ENCODE data around the gene WDR91.
"Not testable (repeated sequence)": the region's sequence is repeated elsewhere in the genome, so short reads cannot be mapped to it uniquely, and the experiment has no call there.

WDR91 gene

DNA sequence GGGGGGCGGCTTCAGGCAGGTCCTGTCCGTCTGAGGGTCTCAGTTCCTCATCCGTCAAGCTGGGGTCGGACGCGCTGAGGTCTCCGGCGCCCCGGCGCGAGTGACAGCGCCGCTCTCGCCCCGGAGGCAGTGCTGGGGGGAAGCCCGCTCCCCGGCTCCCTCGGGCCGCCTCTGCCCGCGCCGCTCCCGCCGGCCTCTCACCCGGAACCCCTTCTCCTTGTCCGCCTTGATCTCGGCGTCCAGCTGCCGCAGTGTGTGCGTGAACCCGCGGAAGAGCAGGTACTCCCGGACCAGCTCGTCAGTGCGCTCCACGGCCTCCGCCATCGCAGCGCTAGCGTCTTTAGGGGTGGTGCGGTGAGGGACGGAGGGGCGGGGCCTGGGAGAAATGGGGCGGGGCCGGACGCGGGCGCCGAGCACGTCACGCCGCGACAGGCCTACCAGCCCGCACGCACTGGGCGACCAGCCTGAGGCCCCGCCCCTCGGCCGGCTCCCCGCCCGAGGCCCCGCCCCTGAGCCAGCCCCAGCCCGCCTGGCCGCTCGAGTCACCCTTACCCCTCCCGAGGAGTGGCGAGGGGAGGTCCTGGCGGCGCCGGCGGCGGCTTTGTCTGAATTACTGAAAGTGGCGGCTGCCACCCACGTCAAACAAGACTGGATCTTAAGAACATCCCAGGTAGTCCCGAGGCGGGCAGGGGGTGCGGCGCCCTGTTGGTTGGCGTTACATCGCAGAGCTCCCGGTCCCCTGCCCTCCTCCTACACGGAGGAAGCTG is at the start of gene WDR91:
TSS of gene WDR91 (minus strand) at position 348 of the 767 bp plus-strand sequence. CDS start at position 324, 24 bp downstream.
- DNase-seq, result peak; percentile 59

- DNase-seq, result no peak
These were observed 49.1 kb upstream of the WDR91 start for GRCh38 chr7:135260470-135260869.

DNA sequence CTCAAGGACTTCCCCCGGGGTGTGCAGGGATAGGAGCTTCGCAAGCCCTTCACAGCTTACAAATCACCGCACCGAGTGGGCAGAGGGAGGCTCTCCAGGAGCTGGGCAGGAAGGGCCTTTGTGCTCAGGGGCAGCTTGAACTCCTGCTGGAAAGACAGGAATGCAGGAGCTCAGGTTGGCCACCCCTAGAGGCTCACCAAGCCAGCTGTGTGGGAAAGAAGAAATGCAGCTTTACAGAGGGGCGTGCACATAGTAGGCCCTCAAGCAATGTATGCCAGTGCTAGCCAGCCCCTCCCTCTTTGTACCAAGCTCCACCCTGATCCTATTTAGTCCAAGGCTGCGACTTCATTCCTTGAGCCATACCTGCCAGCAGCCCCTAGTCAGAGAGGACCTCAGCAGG is 48.4 kb upstream of the WDR91 start:
- DNase-seq, result no peak

GRCh38 chr7:135258585-135258984 is 47.3 kb upstream of the WDR91 start:
- no peak for DNase-seq

DNA sequence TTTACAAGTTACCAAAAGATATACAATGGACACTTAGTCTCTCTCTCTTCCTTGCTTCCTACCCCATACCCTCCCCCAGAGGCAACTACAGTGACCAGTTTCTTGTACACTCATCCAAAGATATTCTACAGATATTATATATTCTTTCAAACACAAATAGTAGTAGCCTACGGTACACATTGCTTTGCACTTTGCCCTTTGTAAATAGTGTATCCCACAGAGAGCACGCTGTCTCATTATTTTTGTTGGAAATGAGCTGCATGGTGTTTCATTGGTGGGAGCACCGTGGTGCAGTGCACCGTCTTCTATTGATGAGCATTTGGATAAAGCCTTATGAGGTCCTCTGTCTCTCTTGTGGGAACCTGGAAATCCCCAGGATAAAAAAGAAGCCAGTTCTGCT is 46.5 kb upstream of the WDR91 start:
- no peak for DNase-seq

DNA sequence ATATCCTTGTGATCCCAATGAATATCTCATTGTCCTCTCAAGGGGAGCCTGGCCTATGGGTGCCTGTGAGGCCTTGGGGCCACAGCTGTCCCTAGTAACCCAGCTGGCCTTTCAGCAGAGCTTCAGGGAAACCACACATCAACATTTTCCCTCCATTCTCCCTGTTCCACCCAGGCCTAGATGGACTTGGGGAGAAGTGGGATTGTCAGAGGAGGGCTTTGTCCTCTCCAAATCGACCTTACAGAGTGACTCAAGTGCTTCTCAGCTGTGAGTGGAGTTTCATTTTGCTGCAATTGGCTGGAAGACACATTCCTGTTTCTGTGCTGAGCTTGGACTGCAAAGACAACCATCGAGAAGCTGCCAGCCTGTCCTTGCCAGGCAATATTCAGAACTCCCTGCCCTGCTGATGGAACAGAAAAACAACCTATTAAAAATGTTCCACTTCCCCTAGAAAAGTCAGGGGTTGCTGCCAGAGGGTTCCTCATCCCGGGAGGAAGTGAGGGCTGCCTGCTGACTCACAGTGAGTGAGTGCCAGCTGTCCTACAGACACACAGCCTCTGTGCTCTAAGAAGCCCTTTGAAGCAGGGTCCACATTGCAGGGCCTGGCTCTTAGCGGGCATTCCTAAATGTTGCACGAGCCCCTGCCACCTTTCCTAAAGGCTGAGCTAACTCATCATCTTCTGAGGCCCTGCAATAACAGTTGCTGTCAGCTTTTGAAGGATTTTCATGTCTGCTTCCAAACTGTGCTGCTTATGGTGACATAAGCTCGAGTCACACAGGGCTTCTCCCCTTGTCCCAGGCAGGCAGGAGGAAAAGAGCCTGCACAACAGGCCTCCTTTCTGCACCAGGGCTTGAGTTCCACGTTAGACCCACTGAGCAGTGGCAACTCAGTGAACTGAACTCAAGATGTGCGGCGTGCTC is 42.8 kb upstream of the WDR91 start:
- peak; percentile 1 for DNase-seq

DNA sequence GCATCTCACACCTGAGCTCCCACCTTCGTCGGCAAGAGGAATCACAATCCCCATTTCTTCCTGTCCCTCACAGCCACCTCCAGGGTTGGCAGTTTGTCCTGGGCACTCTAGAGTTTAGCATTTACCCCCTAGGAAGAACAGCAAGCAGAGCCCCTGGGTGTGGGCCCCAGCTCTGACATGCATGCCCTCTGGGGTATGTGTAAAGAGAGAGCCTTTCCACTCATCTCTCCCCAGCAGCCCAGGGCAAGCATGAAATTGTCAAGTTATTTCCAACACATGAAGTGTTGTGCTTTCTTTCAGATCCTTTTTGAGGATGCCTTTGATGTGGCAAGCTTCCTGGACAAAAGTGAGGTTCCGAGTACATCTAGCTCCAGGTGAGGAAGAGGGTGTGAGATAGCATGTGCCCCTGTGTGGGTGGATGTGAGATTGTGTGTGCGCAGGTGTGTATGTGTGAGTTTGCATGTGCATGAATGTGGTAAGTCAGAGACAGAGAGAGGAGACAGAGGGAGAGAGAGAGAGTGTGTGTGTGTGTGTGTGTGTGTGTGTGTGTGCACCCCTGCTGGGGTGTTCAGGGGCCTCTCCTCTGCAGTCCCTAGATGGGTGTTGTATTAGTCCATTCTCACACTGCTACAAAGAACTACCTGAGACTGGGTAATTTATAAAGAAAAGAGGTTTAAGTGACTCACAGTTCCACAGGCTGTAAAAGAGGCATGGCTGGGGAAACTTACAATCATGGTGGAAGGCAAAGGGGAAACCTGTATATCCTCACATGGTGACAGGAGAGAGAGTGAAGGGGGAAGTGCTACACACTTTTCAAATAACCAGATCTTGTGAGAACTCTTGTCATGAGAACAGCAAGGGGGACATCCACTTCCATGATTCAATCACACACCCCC is 40.4 kb upstream of the WDR91 start:
- DNase-seq, result no peak

- no peak for DNase-seq
These were observed 37.2 kb upstream of the WDR91 start for GRCh38 chr7:135248546-135248945.

DNA sequence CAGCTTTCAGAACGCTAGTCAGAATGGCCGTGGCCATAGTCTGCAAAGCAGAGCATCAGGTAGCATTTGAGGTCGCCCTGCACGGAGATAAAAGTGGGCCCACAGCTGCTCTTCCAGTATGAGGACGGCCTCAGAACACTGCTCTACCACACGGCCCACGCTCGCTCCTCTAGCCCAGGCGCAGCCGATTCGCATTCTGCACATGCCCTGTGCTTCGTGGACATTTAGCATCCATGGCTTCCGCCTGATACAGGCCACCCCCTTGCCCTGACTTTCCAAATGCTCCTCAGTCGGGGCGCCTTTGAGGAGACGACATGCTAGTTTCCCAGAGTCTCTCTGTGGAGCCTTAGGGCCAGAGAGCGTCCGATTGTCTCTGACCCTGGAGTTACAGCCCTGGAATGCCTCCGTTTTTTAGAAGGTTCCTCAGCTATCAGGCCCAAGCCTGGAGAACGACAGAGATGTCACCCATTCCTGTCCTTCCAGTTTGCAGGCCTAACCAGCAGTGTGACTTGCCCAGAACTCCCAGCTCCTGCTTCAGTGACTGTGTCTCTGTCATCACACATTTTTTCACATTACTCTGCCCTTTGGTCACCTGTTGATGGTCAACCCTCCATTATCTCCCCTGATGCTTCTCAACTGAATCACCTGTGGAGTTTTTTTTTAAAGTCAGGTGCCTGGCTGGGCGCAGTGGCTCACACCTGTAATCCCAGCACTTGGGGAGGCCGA is 36.6 kb upstream of the WDR91 start:
- no peak for DNase-seq

- no peak for DNase-seq
These were observed 35.0 kb upstream of the WDR91 start for GRCh38 chr7:135246191-135246825.

- DNase-seq, result no peak
These were observed 34.2 kb upstream of the WDR91 start for GRCh38 chr7:135245226-135246190.

- DNase-seq, result no peak
These were observed 30.9 kb upstream of the WDR91 start for GRCh38 chr7:135242096-135242684.

- no peak for DNase-seq
These were observed 29.1 kb upstream of the WDR91 start for GRCh38 chr7:135240441-135240840.

DNA sequence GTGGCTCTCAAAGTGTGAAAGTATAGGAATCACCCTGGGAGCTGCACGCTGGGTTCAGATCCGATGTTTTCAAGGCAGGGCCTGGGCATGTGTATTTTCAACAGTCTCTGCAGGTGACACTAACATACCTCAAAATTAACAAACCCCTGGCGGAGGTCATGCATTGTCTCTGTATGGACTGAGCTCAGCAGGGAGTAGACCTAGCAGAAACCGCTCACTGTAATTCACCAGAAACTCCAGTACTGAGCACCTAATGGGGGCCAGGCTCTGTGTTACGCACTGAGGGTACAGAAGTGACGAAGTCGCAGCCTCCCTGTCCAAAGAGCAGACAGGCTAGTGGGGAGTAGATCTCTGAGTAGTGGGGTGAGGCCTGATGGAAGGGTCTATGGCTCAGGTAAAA is 27.9 kb upstream of the WDR91 start:
- no peak for DNase-seq

DNA sequence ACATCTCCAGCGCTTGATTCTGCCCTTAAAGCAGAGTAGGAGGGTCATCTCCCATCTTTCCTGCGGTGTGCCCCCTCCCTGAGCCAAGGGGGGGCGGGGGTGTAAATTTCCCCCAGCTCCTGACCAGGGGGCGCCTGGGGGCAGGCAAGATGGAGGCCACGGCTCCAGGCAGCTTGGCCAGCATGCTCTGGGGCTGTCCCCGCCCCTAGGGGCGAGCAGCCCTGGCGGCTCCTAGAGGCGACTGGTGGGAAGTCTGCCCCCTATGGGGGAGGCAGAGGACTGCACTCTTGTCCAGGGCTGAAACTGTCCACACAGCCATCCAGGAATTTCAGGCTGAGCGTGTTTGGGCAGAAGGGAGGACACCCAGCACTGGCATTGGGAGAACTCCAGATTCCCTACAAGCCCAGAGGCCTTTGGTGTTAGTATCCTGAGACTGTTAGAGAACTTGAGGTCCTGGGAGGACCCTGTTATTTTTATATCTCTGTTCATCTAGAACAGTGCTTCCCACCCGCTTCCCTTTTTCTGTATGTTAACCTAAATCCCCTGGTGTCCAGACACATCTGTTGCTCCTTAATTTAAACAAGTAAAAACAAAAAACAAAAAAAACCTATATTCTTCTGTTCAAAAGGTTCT is 26.9 kb upstream of the WDR91 start:
- no peak for DNase-seq

DNA sequence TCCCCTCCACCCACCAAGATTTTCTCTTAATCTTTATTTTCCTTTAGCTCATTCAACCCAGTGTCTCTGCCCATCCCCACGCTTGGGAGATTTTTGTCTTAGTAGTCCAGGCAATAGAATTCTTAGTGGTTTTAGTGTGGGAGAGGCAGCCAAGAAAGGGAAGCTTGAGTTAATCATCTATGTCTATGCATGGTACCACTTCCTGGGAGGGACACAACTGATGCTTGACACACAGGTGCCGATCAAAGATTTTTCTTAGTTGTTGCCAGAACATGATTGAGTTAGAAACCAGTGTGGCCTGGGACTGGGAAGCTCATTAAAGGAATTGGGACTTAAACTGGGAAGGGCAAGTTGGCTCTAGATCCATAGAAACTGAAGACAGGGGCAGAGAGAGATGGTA is 25.4 kb upstream of the WDR91 start:
- DNase-seq, result no peak

- DNase-seq, result no peak
These were observed 24.5 kb upstream of the WDR91 start for GRCh38 chr7:135235841-135236240.

DNA sequence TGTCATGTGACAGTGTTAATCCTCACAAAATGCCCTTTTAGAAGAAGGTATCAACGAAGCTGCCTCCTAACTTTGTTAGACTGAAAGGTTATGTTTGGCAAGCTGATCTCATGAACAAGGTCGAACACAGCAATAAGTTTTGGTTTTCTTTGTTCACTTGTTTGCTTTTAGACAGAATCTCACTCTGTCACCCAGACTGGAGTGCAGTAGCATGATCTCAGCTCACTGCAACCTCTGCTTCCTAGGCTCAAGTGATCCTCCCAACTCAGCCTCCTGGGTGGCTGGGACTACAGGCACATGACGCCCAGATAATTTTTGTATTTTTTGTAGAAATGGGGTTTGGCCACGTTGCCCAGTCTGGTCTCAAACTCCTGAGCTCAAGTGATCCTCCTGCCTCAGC is 23.4 kb upstream of the WDR91 start:
- DNase-seq, result no peak

DNA sequence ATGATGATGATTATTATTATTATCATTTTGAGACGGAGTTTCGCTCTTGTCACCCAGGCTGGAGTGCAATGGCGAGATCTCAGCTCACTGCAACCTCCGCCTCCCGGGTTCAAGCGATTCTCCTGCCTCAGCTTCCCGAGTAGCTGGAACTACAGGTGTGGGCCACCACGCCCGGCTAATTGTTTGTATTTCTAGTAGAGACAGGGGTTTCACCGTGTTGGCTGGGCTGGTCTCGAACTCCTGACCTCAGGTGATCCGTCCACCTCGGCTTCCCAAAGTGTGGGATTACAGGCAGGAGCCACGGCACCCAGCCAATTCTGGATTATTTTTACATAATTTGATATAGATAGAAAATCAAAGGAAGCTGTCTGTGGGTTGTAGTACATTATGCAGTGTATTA is 22.8 kb upstream of the WDR91 start:
- not testable (repeated sequence) for DNase-seq

- DNase-seq, result no peak
These were observed 22.2 kb upstream of the WDR91 start, which contains the start of gene STRA8 for GRCh38 chr7:135233570-135233969. TSS of gene STRA8 (plus strand) at chr7:135233838. CDS start at chr7:135240525, 6,687 bp downstream.
